Heart left ventricle (tissue), 13 donors: ENCODE results near the gene EVC.

Experiments
- POLR2A ChIP-seq, 2 donors: fragments of 450-650 bp; IDR thresholded peaks; one replicate each; pipeline ENCODE4 v1.6.1; 2017; ENCODE audit warnings: antibody characterized with exemption in 2 of 2, mild to moderate bottlenecking in 2 of 2, moderate library complexity in 2 of 2
- TF ChIP-seq, protein P1 (sequence below), 12 donors: fragments of 200-600 bp; sonication (generic) in 4 of 12; IDR thresholded peaks; one replicate each; pipeline versions ENCODE4 v1.5.0 to v1.8.0; 2018 to 2022; ENCODE audit warnings: antibody characterized with exemption in 12 of 12, mild to moderate bottlenecking in 5 of 12
- donor health status: ischemic (EF 13 %, LVEDD 7.1; RV severe dilation, severe dysfunction).
- donor health status: DM: no; HTN: yes; CAD: no.
- donor health status: DM: no; HTN: no; CAD: no.
- donor health status: ischemic (EF 25% LVEDD 6.9; RV normal size, moderate dysfunction).
- donor health status: ischemic (EF 25% LVEDD 5.7; RV mildly dilated, moderate dysfunction).
- donor health status: ischemic (EF 35%, LVEDD 5.7; RV mildly dilated, moderate dysfunction).
- donor health status: nonischemic (EF 11% LVEDD 7.7; RV severe dilation, severe dysfunction).
- donor health status: DM: yes; HTN: yes; CAD: no.
- donor health status: PGD.
- donor health status: ischemic (EF 29% LVEDD 5.4; RV normal size, mild dysfunction).
- donor health status: nonischemic (EF 23%, LVEDD 6.1; RV moderate dilation, normal function).

DNA sequence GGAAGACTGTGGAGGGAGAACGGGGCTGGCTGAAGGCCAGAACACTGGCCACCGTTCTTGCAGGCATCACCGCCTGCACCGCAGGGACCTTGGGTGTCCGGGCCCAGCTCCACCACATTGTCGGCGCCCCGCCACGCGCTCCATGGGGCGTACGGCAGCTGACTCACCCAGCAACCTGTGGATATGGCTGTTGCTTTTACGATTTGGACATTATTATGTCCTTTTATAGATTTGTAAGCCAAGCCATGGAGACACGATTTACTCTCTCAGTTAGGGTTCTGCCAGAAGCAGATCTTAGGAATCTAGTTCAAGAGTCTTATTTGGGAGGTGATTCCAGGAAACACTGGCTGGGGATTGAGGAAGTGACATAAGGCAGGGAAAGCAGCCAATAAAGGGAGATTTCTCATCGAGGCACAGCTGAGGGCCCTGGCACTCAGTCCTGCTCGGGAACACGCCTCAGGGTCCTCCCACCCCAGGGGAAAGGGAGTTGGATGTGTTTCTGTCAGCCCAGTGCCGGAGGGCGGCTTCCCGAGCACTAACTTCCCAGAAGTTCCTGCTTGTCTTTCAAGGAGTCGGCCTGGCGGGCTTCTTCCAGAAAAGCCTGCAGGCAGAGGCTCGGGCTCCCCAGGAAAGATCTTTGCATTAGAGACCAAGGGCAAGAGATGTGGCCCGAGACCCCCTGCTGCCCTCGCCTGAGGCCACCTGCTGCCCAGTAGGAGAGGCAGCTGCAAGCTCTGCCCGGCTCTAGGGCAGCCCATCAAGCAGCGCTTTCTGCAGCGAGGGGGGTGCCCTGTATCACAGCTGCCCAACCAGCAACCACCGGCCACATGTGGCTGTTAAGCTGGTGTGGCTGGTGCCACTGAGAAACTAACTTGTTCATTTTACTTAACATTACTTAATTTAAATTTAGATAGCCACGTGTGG, 129.0 kb downstream of the EVC start:
- no peak for TF ChIP-seq POLR2A (IDR thresholded peaks at IDR 0.05)
- TF ChIP-seq, protein P1, sequence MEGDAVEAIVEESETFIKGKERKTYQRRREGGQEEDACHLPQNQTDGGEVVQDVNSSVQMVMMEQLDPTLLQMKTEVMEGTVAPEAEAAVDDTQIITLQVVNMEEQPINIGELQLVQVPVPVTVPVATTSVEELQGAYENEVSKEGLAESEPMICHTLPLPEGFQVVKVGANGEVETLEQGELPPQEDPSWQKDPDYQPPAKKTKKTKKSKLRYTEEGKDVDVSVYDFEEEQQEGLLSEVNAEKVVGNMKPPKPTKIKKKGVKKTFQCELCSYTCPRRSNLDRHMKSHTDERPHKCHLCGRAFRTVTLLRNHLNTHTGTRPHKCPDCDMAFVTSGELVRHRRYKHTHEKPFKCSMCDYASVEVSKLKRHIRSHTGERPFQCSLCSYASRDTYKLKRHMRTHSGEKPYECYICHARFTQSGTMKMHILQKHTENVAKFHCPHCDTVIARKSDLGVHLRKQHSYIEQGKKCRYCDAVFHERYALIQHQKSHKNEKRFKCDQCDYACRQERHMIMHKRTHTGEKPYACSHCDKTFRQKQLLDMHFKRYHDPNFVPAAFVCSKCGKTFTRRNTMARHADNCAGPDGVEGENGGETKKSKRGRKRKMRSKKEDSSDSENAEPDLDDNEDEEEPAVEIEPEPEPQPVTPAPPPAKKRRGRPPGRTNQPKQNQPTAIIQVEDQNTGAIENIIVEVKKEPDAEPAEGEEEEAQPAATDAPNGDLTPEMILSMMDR (IDR thresholded peaks at IDR 0.05): no peak
